ENCODE results near the gene CGB1. TPM values are rescaled to one million over a fixed set of nuclear protein-coding genes. Genes with fewer than 3 reads are reported as not detected.

The CGB1 gene
- total and polyA plus RNA-seq, 2 of the 8 experiments (the other 6 are each of a cell fraction or from before 2014, with no cell fraction given), result not detected

DNA sequence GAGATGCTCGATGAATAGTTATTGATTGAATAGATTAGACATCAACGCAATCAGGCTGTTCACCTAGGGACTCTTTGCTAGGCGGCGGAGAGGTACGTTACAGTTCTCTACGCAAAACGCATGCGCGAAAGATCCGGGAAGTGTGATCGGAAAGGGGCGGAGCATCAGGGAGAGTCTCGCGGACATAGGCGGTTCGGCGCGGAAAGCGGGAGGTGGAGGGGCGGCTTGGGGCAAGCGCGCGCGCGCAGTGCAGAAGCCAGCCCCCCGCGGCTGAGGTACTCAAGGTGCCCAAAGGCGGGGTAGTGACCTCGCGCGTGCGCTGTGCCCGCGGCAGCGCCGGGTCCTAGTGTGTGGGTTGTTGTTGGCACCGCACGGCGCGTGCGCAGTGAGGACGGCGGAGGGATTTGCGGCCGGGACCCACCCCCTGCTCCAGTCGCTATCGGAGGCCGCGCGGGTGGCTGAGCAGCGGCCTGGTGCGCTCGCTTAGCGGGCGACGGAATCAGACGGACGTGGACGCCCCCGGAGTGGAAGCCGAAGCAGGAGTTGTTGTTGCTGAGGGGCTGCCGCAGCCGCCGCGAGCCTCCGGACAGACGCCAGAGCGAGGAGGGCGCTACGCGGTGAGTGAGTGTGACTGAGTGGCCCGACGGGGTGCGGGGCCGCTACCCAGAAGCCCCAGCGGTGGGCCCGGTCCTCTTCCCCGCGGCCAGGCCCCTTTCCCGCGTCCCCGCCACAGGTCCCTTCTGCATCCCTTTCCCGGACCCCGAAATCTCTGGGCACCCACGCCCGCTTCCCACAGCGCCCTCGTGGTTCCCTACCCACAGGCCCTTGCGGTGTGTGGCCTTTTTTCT is 48.5 kb upstream of the CGB1 start, which contains the start of gene SNRNP70 (continued):
- peak; percentile 92 for TF ChIP-seq TAF7 (optimal IDR thresholded peaks at IDR 0.05; ENCODE audit: borderline replicate concordance, low read depth, low read length)
- TF ChIP-seq EZH2 (IDR thresholded peaks at IDR 0.05; ENCODE audit: low read depth, low read length, severe bottlenecking), result no peak
- no peak for TF ChIP-seq POU5F1 (IDR thresholded peaks at IDR 0.05; ENCODE audit: low read depth, low read length)
- peak; percentile 86 for TF ChIP-seq KDM4A (IDR thresholded peaks at IDR 0.05; ENCODE audit: low read depth, low read length, severe bottlenecking)
- no peak for TF ChIP-seq CHD1 (IDR thresholded peaks at IDR 0.05; ENCODE audit: low read depth, low read length)
- TF ChIP-seq EP300 (IDR thresholded peaks at IDR 0.05; ENCODE audit: borderline replicate concordance in 1 of 2, low read depth in 2 of 2, low read length in 2 of 2), result no peak; a peak in 1 of 3 replicates
- no peak for TF ChIP-seq RAD21 (IDR thresholded peaks at IDR 0.05 in 1 of 2, conservative IDR thresholded peaks at IDR 0.05 in 1 of 2; ENCODE audit: low read depth in 2 of 2, low read length in 2 of 2)
- TF ChIP-seq TBP (IDR thresholded peaks at IDR 0.05; ENCODE audit: low read depth, low read length), result peak; percentile 86
- TF ChIP-seq CTBP2 (IDR thresholded peaks at IDR 0.05; ENCODE audit: borderline replicate concordance, insufficient read depth, insufficient read length, low read length), result no peak
- no peak for TF ChIP-seq SAP30 (IDR thresholded peaks at IDR 0.05; ENCODE audit: insufficient read depth, insufficient replicate concordance, low read length)
- TF ChIP-seq PHF8 (conservative IDR thresholded peaks at IDR 0.05; ENCODE audit: low read depth, low read length), result peak; percentile 100
- TF ChIP-seq, protein P1, sequence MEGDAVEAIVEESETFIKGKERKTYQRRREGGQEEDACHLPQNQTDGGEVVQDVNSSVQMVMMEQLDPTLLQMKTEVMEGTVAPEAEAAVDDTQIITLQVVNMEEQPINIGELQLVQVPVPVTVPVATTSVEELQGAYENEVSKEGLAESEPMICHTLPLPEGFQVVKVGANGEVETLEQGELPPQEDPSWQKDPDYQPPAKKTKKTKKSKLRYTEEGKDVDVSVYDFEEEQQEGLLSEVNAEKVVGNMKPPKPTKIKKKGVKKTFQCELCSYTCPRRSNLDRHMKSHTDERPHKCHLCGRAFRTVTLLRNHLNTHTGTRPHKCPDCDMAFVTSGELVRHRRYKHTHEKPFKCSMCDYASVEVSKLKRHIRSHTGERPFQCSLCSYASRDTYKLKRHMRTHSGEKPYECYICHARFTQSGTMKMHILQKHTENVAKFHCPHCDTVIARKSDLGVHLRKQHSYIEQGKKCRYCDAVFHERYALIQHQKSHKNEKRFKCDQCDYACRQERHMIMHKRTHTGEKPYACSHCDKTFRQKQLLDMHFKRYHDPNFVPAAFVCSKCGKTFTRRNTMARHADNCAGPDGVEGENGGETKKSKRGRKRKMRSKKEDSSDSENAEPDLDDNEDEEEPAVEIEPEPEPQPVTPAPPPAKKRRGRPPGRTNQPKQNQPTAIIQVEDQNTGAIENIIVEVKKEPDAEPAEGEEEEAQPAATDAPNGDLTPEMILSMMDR (IDR thresholded peaks at IDR 0.05; ENCODE audit: control extremely low read depth in 1 of 3, insufficient read depth in 1 of 3, low read depth in 1 of 3, low read length in 3 of 3), result 0 out of 4 replicates have a peak, but pooled peaks of 1 of the 3 experiments have one; percentile 3
- TF ChIP-seq SP1 (IDR thresholded peaks at IDR 0.05; ENCODE audit: low read depth, low read length), result peak; percentile 70; the same call in 1 of the 2 replicates
- TF ChIP-seq HDAC6 (IDR thresholded peaks at IDR 0.05; ENCODE audit: low read depth, low read length), result no peak
- TF ChIP-seq RBBP5 (IDR thresholded peaks at IDR 0.05; ENCODE audit: borderline replicate concordance, low read depth, low read length), result peak; percentile 38; the same call in 1 of the 2 replicates
- no peak for TF ChIP-seq ZNF274 (IDR thresholded peaks at IDR 0.05; ENCODE audit: borderline replicate concordance, extremely low read depth, low read length)
- TF ChIP-seq TAF1 (IDR thresholded peaks at IDR 0.05; ENCODE audit: low read depth, low read length), result peak; percentile 97
- peak; percentile 95 for TF ChIP-seq SP4 (IDR thresholded peaks at IDR 0.05; ENCODE audit: low read length)
- 0 out of 2 replicates have a peak, but pooled peaks have one; percentile 14 for TF ChIP-seq BACH1 (IDR thresholded peaks at IDR 0.05; ENCODE audit: low read length)
- TF ChIP-seq MAFK (IDR thresholded peaks at IDR 0.05; ENCODE audit: low read depth, low read length), result no peak

Data from H1 (cell line).